Sigmoid colon (tissue), 4 donors: ENCODE results near the gene STK32B.

Source experiments
- POLR2A ChIP-seq, 2 donors: fragments of 450-650 bp; IDR thresholded peaks; one replicate each; pipeline ENCODE4 v1.6.1; 2016; ENCODE audit warnings: antibody characterized with exemption in 2 of 2, mild to moderate bottlenecking in 2 of 2, moderate library complexity in 2 of 2
- POLR2AphosphoS5 ChIP-seq, 4 donors: sonication (generic); formaldehyde crosslinking; IDR thresholded peaks; one replicate each; pipeline ENCODE4 v1.6.1; 2017; ENCODE audit warnings: antibody characterized with exemption in 4 of 4
- TF ChIP-seq, protein P1 (sequence below), 4 experiments: fragments of 450-650 bp in 3 of 4; fragments of 200-600 bp in 1 of 4; IDR thresholded peaks; one replicate each; pipeline ENCODE4 v1.5.1; 2016 to 2019; ENCODE audit warnings: antibody characterized with exemption in 4 of 4, mild to moderate bottlenecking in 3 of 4, moderate library complexity in 2 of 4

DNA sequence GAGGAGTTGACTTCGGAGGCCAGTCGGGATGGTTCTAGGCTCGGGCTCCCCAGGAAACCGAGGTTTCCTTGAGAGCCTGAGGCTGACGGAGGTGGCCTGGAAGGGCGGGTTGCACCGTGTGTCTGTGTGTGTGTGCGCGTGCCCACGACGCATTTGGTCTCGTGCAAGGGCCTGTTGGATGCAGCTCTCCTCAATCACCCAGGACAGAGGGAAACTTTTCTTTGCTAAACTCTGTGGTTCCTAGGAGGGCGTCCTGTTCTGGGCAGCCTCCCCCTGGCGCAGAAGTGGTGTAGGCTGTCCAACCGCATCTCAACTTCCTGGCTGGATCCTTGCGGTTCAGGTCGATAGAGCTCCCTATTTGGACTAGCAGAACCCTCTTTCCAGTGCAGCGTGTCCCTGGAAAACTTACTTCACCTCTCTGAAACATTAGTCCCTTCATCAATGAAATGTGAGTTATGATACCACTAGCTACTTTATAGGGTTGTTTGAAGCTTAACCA lies 973 bp downstream of the STK32B start:
- TF ChIP-seq POLR2AphosphoS5 (IDR thresholded peaks at IDR 0.05) (no peak), POLR2A (IDR thresholded peaks at IDR 0.05) (no peak)
- TF ChIP-seq, protein P1, sequence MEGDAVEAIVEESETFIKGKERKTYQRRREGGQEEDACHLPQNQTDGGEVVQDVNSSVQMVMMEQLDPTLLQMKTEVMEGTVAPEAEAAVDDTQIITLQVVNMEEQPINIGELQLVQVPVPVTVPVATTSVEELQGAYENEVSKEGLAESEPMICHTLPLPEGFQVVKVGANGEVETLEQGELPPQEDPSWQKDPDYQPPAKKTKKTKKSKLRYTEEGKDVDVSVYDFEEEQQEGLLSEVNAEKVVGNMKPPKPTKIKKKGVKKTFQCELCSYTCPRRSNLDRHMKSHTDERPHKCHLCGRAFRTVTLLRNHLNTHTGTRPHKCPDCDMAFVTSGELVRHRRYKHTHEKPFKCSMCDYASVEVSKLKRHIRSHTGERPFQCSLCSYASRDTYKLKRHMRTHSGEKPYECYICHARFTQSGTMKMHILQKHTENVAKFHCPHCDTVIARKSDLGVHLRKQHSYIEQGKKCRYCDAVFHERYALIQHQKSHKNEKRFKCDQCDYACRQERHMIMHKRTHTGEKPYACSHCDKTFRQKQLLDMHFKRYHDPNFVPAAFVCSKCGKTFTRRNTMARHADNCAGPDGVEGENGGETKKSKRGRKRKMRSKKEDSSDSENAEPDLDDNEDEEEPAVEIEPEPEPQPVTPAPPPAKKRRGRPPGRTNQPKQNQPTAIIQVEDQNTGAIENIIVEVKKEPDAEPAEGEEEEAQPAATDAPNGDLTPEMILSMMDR (IDR thresholded peaks at IDR 0.05) = no peak
